Mesothelial cell of epicardium (in vitro differentiated cells): ENCODE measurements around the gene EAF1. TPM values are rescaled to one million over a fixed set of nuclear protein-coding genes. Genes with fewer than 3 reads are reported as not detected.

ENCODE experiments used
- DNase-seq, 2 experiments: peaks; one replicate each; pipeline ENCODE4 v3.0.0; 2021; ENCODE audit warnings: low spot score in 2 of 2; ENCODE audit not compliant: unreplicated experiment in 2 of 2
- H3K27ac Mint-ChIP-seq: 2 replicates; pipeline ENCODE4 v1.8.0; 2021; ENCODE audit warnings: mixed read lengths
- H3K27me3 Mint-ChIP-seq: 2 replicates; pipeline ENCODE4 v1.8.0; 2021; ENCODE audit warnings: low read depth, mixed read lengths
- H3K36me3 Mint-ChIP-seq: 2 replicates; pipeline ENCODE4 v1.8.0; 2021; ENCODE audit warnings: mixed read lengths
- H3K4me1 Mint-ChIP-seq: 2 replicates; pipeline ENCODE4 v1.8.0; 2021; ENCODE audit warnings: mixed read lengths
- H3K4me3 Mint-ChIP-seq: 2 replicates; pipeline ENCODE4 v1.8.0; 2021; ENCODE audit warnings: mild to moderate bottlenecking, moderate library complexity, mixed read lengths
- H3K9me3 Mint-ChIP-seq: 2 replicates; pipeline ENCODE4 v1.8.0; 2021; ENCODE audit warnings: mixed read lengths
- CTCF ChIP-seq: fragments of 200-600 bp; sonication (generic); IDR thresholded peaks from one replicate; pipeline ENCODE4 v1.5.0; 2021; ENCODE audit warnings: antibody characterized with exemption; ENCODE audit not compliant: unreplicated experiment
- total RNA-seq: library from RNA; stranded (reverse); gene quantifications from 3 replicates; pipeline ENCODE4 v1.2.1, GENCODE V29; 2021

Gene EAF1
- total RNA-seq, result 15.8 to 17.1 TPM (median 16.3 TPM) in 3 replicates

GRCh38 chr3:15427182-15427880 is at the start of gene EAF1, which contains the start of gene METTL6:
EAF1 (plus strand) TSS chr3:15427598; CDS start chr3:15427780, 182 bp downstream.
METTL6 (minus strand) TSS chr3:15427544; CDS start chr3:15426511, 1,033 bp downstream.
- peak; percentile 51 to 77 for DNase-seq
- no peaks in the 10 kb centered on the region for H3K9me3 Mint-ChIP-seq
- peaks cover 13% of the 10 kb centered on the region for H3K36me3 Mint-ChIP-seq
- H3K27ac Mint-ChIP-seq, result peak within 1 kb of the TSS; percentile 88
- H3K4me1 Mint-ChIP-seq, result peaks cover 34% of the 10 kb centered on the region
- no peak for TF ChIP-seq CTCF
- no peaks in the 10 kb centered on the region for H3K27me3 Mint-ChIP-seq
- peak within 1 kb of the TSS; percentile 96 for H3K4me3 Mint-ChIP-seq

- H3K36me3 Mint-ChIP-seq, result no peaks in the 10 kb centered on the region
- peak overlapping the region; percentile 47 for H3K4me3 Mint-ChIP-seq
- peak; percentile 80 to 84 for DNase-seq
- peaks cover 5% of the 10 kb centered on the region for H3K4me1 Mint-ChIP-seq
- peak; percentile 64 for TF ChIP-seq CTCF
- no peaks in the 10 kb centered on the region for H3K27me3 Mint-ChIP-seq
- no peaks in the 10 kb centered on the region for H3K9me3 Mint-ChIP-seq
- peak overlapping the region; percentile 72 for H3K27ac Mint-ChIP-seq
Measured at GRCh38 chr3:15377961-15378791, 49.2 kb upstream of the EAF1 start.

- Mint-ChIP-seq H3K27ac (no peak overlapping the region), H3K36me3 (peaks cover 8% of the 10 kb centered on the region), H3K9me3 (peaks cover 7% of the 10 kb centered on the region), H3K4me3 (no peak overlapping the region), H3K4me1 (peaks cover 12% of the 10 kb centered on the region), H3K27me3 (no peaks in the 10 kb centered on the region)
- no peak for DNase-seq
- TF ChIP-seq CTCF, result no peak
Measured at GRCh38 chr3:15380980-15381890, 46.2 kb upstream of the EAF1 start.

- no peak overlapping the region for H3K27ac Mint-ChIP-seq
- DNase-seq, result no peak
- no peaks in the 10 kb centered on the region for H3K27me3 Mint-ChIP-seq
- no peak overlapping the region for H3K4me3 Mint-ChIP-seq
- peaks cover 13% of the 10 kb centered on the region for H3K36me3 Mint-ChIP-seq
- peaks cover 14% of the 10 kb centered on the region for H3K9me3 Mint-ChIP-seq
- no peak for TF ChIP-seq CTCF
- peaks cover 12% of the 10 kb centered on the region for H3K4me1 Mint-ChIP-seq
Measured at GRCh38 chr3:15382405-15382923, 44.9 kb upstream of the EAF1 start.
